ENCODE measurements around the gene TOM1.

TOM1 gene

DNA sequence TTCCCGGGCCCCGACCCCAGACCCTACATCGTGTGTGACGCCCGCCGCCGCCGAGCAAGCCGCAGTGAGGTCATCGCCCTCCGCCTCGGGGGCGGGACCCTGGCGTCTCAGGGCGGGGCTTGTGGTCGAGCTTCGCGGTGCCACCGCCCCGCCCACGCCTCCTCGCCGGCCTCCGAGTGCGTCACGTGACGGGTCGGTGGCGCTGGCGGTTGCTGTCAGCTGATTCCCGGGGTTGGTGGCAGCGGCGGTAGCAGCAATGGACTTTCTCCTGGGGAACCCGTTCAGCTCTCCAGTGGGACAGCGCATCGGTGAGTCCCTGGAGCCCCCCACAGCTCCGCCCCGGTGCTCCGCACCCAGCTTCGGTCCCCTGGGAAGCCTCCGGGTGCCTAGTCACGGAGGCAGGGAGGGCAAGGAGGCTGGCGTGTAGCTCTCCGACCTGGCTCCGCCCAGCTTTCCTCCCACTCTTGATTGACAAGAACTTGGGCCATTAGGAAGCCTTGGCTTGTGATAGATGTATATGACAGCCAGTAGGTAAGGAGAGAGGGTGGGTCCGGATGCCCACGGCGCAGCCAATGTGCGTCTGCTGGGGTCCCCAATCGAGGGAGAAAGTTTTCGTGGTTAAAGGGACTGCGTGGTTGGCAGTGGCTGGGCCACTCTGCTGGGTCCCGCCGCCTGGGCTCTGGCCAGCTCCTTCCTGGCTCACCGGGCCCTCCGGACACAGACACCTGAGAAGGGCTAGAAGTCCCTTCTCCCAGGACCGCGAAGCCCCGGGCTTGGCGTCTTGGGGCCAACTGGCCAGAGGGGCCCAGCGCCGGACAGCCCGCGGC lies at the start of gene TOM1:
TOM1 (plus strand) TSS at position 222 of the 827 bp plus-strand sequence; CDS start at position 257, 35 bp downstream.
- DNase-seq (ENCODE audit: low read depth in 3 of 3) = peak; percentile 92 to 95 (median 94)

DNA sequence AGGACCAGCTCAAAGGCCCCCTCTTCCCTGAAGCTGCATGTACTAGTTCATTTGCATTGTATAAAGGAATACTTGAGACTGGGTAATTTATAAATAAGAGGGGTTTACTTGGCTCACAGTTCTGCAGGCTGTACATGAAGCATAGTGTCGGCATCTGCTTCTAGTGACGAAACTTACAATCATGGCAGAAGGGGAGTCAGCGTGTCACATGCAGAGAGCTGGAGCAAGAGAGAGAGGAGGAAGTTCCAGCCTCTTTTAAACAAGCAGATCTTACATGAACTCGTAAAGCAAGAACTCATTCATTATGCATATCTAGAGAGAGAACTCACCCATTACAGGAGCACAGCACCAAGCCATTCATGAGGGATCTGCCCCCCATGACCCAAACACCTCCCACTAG lies 49.5 kb upstream of the TOM1 start:
- DNase-seq (ENCODE audit: low read depth in 3 of 3) = no peak

DNA sequence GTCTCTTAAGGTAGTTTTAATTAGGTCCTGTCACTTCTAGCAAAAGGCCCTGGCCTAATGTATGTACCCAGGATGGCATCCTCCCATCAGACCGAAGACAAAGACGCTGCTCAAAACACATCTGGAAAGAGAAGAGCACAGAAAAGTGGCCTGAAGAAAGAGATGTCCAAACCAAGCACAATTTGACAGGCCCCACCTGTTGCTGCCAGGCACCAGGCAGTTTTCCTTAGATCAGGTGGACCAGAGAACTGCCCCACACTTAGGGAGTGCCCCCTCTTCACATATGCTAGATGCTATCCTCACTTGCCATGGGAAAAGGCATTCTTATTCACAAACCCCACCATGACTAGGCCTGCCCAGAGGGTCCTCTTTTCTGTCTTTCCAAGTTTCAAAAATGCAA lies 45.7 kb upstream of the TOM1 start:
- no peak for DNase-seq (ENCODE audit: low read depth in 3 of 3)

DNA sequence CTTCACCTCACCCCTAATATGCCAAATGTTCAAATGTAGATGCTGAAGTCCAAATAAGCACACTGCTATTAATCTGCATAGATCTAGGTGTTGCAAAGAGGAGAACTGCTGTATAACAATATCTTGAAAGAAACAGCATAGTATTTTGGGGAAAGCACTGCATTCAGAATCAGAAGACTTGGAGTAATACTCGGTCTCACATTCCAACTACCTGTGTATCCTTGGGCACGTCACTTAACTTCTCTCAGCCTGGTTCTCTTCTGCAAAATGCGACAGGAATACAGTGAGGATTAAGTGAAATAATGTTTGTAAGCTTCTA lies 42.7 kb upstream of the TOM1 start:
- no peak for DNase-seq (ENCODE audit: low read depth in 3 of 3)

DNA sequence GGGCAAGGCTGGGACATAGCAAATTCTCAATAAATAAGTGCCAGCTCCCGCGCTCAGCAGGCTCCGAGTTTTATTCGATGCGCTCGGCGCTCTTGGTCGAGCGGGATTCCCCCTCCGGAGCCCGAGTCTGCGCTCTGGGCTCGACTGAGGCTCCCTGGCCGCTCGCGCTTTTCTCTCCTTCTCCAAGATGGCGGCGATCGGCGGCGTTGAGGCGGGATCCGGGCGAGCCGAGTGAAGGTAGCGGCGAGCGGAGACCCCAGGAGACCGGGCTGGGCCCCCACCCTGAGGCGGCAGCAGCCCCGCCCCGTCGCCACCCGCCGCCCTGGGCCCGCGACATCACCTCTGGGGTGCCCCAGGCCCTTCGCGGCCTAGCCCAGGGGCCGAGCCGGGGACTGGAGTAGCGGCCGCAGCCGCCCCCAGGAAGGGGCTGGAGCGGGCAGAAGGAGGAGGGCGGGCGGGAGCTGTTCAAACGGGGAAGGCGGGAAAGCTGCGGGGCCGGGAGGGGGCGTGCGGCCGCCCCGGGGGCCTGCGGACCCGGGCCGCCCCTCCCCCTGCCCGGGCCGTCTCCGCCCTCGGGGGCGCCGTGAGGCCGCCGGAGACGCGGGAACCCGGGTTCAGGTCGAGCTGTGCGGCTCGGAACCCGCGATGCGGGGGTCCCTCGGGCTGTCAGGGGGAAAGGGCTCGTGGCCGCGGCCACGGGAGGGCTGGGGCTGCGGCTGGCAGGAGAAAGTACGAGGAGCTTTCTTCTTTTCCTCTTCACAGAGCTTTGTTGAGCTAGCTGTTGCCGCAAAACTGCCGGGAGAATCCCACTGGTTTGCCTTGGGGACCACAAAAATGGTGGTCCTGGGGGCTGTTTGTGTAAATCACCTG lies 42.1 kb upstream of the TOM1 start, which contains the start of gene HMGXB4:
HMGXB4 (plus strand) TSS at position 173 of the 870 bp plus-strand sequence. CDS start 4,898 bp downstream, outside the sequence.
- DNase-seq (ENCODE audit: low read depth in 3 of 3) = peak; percentile 72 to 85 (median 73)

DNA sequence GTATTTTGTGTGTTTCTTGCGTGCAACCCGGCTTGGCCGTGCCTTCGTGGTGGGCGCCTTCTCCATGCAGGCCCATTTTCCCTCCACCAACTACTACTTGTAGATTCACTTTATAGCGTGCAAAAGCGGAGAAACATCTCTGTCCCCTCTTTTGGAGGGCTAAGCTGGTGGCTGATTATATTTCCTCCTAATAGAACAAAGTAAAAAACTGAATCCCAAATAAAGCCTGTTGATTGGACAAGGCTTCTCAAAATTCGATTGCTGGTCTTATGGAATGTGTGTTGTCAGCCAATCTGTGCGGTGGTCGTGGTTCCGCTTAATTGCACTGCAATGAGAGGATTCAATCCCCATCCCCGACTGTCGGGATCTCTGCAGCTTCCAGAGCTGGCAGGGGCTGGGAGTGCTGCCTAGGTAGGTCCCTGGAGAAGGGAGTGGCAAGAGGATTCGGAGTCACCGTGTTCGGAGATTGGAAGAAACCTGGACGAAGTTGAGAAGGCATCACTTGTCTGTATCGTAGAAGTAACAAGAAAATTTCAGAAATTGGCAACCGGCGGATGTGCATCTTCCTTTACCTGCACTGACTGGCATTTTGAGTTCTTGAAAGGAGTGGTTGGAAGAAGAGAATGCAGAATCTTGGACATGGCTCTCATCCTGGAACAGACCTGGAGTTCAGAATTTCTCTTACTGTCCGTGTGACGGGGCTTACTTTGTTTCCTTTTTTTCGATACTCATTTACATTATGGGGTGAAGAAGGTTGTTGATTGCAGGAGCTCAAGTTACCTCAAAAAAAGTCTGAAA lies 41.3 kb upstream of the TOM1 start:
- no peak for DNase-seq (ENCODE audit: low read depth in 3 of 3)

DNA sequence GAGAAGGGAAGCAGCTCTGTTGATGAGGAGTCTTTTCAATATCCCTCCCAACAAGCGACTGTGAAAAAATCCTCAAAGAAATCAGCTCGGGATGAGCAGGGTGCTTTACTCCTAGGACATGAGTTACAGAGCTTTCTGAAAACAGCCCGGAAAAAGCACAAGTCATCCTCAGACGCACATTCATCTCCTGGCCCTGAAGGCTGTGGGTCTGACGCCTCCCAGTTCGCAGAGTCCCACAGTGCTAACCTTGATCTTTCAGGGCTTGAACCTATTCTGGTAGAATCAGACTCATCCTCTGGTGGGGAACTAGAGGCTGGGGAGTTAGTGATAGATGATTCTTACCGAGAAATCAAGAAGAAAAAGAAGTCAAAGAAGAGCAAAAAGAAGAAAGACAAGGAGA lies 34.7 kb upstream of the TOM1 start:
- no peak for DNase-seq (ENCODE audit: low read depth in 3 of 3)

DNA sequence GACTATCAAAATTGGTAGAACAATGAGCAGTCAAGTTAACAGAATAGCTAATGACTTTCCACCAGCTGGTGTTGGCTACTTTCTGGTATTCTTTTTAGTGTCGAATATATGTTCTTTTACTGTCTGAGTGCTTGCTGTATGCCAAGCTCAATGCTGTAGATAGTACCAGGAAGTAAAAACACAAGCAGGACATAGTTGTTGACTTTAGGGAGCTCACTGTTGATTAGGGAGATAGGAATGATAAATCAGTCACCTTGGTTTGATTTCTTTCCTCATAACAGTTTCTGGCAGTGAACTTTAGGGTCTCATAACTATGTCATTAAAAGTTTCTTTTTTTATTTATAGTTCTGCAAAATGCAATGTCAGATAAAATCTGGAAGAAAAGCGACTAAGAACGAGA lies 33.4 kb upstream of the TOM1 start:
- no peak for DNase-seq (ENCODE audit: low read depth in 3 of 3)

DNA sequence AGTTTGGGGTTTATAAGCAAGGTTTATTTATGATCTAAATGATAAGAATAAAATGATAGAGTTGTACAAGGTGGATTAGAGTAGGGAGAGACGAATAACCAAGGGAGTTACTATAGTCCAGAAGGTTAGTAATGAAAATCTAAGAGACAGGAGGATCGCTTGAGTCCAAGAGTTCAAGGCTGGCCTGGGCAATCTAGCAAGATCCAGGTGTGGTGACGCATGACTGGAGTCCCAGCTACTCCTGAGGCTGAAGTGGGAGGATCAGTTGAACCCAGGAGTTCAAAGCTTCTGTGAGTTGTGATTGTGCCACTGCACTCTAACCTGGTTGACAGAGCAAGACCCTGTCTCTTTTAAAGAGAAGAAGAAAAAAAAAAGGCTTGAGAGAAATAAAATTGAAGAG lies 30.1 kb upstream of the TOM1 start:
- no peak for DNase-seq (ENCODE audit: low read depth in 3 of 3)

DNA sequence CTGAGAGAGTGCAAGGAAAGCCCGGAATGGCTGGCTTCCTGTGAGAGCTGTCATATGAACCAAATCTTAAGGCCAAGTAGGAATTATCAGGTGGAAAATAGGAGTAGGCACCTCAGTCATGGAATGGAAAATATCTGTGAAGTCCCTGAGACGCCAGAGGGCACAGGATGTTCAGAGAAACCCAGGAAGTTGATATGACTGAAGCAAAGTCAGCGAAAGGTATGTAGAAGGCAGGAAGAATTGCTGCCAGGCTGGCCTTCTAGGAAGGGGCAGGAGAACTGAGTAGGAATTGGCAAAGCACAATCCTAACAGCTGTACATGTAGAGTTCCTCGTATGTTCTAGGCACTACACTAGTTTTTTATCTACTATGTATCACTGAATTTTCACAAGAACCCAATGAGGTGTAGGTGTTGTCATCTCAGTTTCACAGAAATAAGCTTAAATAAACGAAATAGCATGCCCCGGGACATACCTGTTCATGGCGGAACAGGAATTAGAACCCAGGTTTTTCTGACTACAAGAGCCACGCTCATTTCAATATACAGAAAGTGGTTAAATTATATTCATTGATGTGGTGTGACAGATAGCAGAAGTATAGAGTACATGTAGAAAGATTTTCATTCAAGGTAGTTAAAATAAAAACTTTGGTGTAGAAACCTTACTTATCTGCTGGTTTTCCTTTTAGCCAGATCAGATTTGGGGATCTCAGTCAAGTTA lies 25.4 kb upstream of the TOM1 start:
- DNase-seq (ENCODE audit: low read depth in 3 of 3) = no peak

DNA sequence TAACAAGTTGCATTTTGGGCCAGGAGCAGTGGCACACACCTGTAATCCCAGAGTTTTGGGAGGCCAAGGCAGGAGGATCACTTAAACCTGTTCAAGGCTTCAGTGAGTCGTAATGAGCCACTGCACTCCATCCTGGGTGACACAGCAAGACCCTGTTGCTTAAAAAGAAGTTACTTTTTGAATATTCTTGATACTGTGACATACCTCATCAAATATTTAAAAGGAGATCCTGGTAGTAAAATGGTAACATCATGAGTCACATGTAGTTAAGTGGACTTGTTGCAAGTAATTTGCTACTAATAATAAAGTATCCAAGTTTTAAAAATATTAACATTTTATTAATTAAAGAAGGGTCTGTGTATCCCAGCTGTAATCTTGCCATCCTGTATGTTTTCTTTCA lies 24.1 kb upstream of the TOM1 start:
- no peak for DNase-seq (ENCODE audit: low read depth in 3 of 3)

DNA sequence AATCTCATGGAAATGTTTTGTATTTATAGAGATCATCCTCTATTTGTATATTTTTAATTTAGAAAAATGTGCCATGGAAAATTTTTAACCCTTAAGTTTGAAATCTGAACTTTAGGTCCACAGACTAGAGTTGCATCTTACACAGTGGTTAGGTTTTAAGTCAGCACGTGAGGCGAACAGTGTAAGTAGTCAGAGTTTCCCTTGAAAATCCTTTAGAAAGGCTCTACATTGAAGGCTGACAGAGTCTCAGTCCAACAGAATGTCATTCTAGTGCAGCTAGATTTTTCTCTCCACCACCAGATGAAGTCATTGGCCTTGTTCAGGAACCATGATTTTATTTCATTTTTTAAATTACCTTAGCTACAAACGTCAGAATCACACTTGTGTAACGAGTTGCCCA lies 23.7 kb upstream of the TOM1 start:
- DNase-seq (ENCODE audit: low read depth in 3 of 3) = no peak

DNA sequence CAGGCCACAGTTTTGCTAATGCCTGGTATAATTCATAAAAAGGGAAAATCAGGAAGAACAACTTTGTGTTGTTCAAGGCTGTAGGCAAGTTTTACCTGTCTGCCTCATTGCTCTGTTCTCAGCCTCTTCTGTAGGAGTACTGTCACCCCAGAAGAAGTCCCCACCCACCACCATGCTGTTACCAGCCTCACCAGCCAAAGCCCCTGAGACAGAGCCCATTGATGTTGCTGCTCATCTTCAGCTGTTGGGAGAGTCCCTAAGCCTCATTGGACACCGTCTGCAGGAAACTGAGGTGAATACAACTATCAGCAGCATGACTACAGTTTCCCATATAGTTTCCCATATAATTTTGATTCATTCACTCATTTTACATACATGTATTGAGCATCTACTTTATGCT lies 11.6 kb upstream of the TOM1 start:
- no peak for DNase-seq (ENCODE audit: low read depth in 3 of 3)

DNA sequence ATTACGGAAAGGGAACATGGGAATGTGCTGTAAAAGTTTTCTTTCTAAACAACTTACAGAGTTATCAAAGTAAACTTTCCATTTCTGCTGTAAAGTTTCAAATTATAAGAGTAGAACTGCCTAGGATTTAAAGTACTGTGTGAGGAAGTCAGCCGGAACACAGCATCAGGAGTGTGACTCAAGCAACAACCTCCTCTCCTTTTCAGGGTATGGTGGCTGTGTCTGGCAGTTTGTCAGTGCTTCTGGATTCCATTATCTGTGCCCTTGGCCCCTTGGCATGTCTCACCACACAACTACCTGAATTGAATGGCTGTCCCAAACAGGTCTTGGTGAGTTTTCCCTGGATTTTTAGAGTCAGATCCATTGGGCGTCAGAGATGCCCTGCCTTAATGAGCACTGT lies 6.9 kb upstream of the TOM1 start:
- no peak for DNase-seq (ENCODE audit: low read depth in 3 of 3)

DNA sequence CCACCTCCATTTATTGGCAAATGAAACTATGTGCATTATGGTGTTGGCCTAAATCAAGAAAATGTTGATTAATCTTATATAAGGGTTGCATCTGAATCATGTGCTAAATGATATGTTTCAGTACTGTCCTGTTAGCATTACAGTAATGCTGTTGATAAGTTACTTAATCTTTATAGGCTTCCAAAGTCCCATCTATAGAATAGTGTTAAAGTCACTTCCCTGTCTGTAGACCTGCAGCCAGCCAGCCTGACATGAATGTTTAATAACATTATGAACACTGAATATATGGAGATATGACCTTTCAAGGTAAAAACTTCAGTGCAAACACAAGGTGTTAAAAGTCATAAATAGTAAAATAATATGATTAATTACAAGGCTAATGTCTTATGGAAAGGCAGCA lies 3.6 kb upstream of the TOM1 start:
- DNase-seq (ENCODE audit: low read depth in 3 of 3) = no peak

DNA sequence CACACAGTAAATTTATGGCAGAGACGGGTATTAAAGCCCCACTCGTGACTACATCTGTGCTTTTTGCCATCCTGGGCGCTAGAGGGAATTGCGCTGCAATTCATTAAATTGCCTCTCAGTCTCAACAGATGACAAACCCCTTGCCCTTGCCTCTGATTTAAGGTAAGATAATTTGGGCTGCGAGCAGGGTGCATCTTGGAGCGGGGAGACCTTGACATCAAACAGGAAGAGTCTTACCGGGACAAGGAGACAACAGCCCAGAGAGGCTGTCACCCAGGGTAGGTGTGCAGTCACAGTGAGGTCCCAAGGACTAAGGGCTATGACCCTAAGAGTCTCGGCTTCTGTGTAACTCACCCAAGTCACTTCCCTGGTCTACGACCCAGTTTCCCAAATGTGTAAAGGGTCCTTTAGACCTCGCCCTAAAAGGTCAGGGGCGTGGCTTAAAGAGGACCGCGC lies 449 bp upstream of the TOM1 start:
- no peak for DNase-seq (ENCODE audit: low read depth in 3 of 3)

DNA sequence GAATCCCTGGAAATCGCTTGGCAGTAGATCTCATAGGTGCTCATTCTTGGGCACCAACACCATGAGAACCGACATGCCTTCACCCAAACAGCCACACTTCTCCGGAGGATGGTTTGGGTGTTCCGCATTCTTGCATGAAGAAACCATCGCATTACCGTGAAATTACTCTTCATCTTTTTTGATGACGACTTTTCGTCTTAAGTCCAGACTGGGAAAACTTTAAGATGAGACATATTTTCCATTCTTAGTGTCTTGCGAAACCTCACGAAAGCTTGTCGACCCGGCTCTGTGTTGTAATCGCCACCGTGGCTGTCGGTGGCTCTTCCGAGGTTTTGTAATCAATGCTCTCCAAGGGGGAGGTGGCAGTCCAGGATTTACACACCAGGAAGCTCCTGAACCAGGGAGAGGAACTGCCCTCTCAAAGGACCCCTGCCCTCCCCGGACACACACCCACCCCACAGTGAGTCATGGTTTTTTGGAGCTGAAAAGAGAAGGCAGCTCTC lies 1.7 kb downstream of the TOM1 start:
- no peak for DNase-seq (ENCODE audit: low read depth in 3 of 3)

DNA sequence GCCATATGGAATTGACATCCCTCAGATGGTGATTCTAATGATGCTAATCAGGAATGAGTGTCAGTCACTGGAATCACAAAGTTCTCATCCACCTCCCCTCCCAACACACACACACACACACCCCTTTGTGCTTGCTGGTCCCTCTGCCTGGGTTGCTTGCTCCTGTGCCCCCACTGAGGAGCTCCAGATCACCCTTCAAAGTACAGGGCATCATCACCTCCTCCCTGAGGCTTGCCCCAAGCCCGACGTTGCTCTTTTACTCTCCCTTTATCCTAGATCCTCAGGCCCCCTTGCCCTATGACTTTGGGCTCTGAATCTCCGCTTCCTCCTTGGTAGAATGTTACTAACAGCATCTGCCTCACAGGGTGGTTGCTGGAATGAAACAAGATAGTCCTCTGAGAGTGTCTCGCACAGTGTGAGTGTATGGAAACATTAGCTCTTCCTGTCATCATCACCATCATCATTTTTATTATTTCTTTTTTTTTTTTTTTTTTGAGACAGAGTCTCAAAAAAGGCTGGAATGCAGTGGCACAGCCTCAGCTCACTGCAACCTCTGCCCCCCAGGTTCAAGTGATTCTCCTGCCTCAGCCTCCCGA lies 3.4 kb downstream of the TOM1 start:
- no peak for DNase-seq (ENCODE audit: low read depth in 3 of 3)

DNA sequence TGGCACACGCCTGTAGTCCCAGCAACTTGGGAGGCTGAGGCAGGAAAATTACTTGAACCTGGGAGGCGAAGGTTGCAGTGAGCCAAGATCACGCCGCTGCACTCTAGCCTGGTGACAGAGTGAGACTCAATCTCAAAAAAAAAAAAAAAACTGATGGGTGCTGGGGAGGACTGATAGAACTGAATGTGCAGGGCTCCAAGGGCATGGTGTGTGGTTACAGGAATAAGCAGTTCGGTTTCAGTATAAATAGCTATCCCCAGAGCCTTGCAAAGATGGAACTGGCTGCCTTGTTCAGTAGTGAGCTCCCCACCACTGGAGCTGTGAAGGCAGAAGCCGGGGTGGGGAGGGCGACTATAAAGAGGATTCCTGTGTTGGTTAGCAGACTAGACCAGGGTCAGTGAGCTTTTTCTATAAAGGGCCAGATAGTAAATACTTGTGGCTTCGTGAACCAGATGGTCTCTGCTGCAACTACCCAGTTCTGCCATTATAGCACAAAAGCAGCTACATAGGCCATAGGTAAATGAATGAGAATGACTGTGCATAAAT lies 5.9 kb downstream of the TOM1 start:
- DNase-seq (ENCODE audit: low read depth in 3 of 3) = no peak

DNA sequence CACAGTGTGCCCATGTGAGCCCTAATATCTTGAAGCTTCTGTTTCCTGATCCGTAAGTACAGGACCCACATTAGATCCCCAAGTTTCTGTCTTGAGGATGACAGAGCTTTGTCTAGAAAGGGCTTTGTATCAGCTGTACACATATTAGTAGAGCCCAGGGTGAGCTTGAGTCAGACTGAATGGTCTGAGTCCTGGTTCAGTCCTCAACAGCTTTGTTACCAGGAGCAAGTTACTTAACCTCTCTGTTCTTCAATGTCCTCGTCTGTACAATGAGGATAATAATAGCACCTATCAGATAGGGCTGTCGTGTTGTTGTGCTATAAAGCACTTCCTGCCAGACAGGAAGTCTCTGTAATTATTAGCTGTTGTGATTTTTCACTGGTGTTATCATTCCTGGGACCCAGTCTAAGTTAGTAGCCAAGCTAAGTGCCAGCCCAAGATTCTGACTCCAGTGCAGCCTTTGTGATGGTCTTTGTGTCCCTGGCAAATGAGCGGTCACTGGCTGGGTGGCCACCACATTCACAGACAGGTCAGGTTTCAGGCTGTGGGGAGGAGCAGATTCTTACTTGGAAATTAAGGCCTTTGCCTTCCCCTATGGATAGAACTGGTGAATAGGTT lies 6.8 kb downstream of the TOM1 start:
- DNase-seq (ENCODE audit: low read depth in 3 of 3) = no peak

All from stimulated activated CD4-positive, alpha-beta T cell treated with anti-CD3 and anti-CD28 coated beads, TNF-alpha, amount 100 ng/mL, for 24 hours (primary cell).